GM21723 (cell line): ENCODE measurements around the gene NEUROD1.

ENCODE experiments used
- ATAC-seq: cut with Tn5 transposase; IDR thresholded peaks from one replicate; pipeline ENCODE4 v1.9.1; 2021; ENCODE audit warnings: mild to moderate bottlenecking, moderate library complexity; ENCODE audit not compliant: unreplicated experiment

Gene NEUROD1

GRCh38 chr2:181643151-181643550 lies 37.2 kb downstream of the NEUROD1 start:
- ATAC-seq = no peak

- no peak for ATAC-seq
Measured at GRCh38 chr2:181642086-181642485, 38.2 kb downstream of the NEUROD1 start.

GRCh38 chr2:181639686-181640085 lies 40.6 kb downstream of the NEUROD1 start:
- ATAC-seq = no peak

- ATAC-seq = peak; percentile 77
Measured at GRCh38 chr2:181632733-181633401, 47.5 kb downstream of the NEUROD1 start.

- no peak for ATAC-seq
Measured at GRCh38 chr2:181628590-181629585, 51.4 kb downstream of the NEUROD1 start.

- no peak for ATAC-seq
Measured at GRCh38 chr2:181627545-181627944, 52.8 kb downstream of the NEUROD1 start.

- ATAC-seq = no peak
Measured at GRCh38 chr2:181626671-181627070, 53.6 kb downstream of the NEUROD1 start.
